Fibroblast of villous mesenchyme (primary cell): Measurements from ENCODE around the gene OOSP3. TPM values are rescaled to one million over a fixed set of nuclear protein-coding genes. Genes with fewer than 3 reads are reported as not detected.

Experiments used
- DNase-seq: peaks from one replicate; pipeline ENCODE4 v3.0.0-alpha.2; 2010; ENCODE audit warnings: low read depth
- H3K4me3 ChIP-seq: 2 replicates; pipeline ENCODE4 v1.5.1; 2011; ENCODE audit warnings: low read depth, mild to moderate bottlenecking, low read length
- total RNA-seq: library from RNA; depleted of rRNA; stranded (reverse); fragments of >200 nt; gene quantifications from 2 replicates; pipeline ENCODE4 v1.2.3, GENCODE V29; 2012
- TF ChIP-seq, protein P1 (sequence below): IDR thresholded peaks from 2 replicates; pipeline ENCODE4 v1.5.1; 2012; ENCODE audit warnings: low read depth, mild to moderate bottlenecking, low read length; ENCODE audit not compliant: insufficient read depth

The OOSP3 gene
- total RNA-seq, 1 donor, result not detected

DNA sequence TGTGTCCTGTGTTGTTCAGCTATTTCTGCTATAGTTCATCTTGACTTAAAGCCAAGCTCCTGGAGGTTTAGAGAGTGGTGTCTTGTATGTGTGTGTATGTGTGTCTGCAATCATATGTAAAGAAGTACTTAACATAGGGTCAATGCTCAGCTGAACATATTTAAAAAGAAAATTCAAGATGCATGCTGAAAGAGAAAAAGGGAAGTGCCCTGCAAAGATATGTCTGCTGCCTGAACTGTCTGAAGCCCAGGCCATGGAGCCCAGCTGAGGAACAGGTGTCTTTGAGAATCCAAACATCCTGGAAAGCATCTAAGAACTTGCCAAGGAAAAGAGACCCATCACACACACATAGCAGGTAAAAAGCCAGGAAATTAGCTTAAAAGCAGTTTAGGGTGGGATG lies 18.9 kb upstream of the OOSP3 start:
- DNase-seq, result no peak
- TF ChIP-seq, protein P1, sequence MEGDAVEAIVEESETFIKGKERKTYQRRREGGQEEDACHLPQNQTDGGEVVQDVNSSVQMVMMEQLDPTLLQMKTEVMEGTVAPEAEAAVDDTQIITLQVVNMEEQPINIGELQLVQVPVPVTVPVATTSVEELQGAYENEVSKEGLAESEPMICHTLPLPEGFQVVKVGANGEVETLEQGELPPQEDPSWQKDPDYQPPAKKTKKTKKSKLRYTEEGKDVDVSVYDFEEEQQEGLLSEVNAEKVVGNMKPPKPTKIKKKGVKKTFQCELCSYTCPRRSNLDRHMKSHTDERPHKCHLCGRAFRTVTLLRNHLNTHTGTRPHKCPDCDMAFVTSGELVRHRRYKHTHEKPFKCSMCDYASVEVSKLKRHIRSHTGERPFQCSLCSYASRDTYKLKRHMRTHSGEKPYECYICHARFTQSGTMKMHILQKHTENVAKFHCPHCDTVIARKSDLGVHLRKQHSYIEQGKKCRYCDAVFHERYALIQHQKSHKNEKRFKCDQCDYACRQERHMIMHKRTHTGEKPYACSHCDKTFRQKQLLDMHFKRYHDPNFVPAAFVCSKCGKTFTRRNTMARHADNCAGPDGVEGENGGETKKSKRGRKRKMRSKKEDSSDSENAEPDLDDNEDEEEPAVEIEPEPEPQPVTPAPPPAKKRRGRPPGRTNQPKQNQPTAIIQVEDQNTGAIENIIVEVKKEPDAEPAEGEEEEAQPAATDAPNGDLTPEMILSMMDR, result no peak
- no peak overlapping the region for H3K4me3 ChIP-seq

DNA sequence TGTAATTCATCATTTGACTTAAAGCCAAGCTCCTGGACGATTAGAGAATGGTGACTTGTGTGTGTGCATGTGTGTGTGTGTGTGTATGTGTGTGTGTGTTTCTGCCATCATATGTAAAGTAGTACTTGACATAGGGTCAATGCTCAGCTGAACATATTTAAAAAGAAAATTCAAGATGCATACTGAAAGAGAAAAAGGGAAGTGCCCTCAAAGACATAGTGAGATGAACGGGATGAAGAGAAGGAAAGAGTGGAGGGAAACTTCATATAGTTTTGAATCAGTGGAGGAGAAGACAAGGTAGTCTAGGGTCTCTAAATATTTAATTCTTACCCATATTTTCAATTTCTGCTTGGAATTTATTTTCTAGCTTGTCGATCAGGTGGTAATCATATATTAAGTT lies 16.3 kb upstream of the OOSP3 start:
- no peak overlapping the region for H3K4me3 ChIP-seq

DNA sequence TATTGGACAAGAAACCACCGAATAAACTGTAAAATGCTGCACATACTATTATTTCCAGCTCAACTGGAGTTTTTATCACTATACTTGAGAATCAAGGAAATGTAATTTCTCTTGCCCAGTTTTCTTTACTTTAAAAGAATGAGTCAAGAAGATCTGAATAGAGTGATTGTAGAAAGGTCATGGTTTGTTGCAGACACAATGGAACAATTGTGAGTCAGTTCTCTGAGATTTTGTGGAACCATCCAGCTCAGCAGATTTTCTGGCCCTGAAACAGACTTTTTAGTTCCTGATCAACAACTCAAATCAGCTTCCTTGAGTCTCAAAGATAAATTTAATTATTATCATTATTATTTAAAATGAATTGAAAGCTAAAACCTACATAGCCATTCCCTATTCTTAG lies 13.6 kb upstream of the OOSP3 start:
- no peak overlapping the region for H3K4me3 ChIP-seq
- TF ChIP-seq, protein P1, result no peak
- DNase-seq, result no peak

More for the DNA sequence above, 16.3 kb upstream of the OOSP3 start:
- TF ChIP-seq, protein P1, result no peak
- DNase-seq, result no peak

DNA sequence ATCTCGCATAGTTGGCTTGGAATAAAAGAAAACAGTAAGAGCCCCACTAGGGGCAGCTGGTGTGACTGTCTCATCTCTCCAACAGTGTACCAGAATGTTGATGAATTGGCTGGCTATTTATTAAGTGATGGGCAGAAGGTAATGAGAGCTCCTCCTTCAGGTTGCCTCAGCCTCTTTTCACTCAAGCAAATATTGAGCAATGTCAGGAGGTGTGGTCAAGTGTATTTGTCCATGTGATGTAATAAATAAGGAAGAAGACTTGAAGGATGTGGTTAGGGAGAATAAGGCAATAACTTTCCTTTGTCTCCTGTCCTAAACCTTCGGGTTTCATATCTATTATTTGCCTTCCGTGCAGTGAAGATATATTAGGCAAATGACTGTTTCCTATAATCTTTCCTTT lies 12.2 kb upstream of the OOSP3 start, which contains the start of gene TCN1:
TCN1 (minus strand) TSS at position 91 of the 400 bp plus-strand sequence; CDS start at position 74, 17 bp downstream.
- H3K4me3 ChIP-seq, result no peak within 1 kb of the TSS
- TF ChIP-seq, protein P1, result no peak
- DNase-seq, result no peak

DNA sequence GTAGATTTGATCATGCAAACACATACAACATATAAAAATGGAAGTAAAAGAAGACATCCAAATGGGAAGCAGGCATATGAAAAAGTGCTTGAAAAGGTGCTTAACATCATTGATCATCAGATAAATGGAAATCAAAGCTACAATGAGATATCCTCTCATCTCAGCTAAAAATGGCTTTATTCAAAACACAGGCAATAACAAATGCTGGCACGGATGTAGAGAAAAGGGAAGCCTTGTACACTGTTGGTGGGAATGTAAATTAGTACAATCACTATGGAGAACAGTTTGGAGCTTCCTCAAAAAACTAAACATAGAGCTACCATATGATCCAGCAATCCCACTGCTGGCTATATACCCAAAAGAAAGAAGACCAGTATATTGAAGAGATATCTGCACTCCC lies 11.7 kb upstream of the OOSP3 start:
- no peak for DNase-seq
- TF ChIP-seq, protein P1, result no peak
- no peak overlapping the region for H3K4me3 ChIP-seq

DNA sequence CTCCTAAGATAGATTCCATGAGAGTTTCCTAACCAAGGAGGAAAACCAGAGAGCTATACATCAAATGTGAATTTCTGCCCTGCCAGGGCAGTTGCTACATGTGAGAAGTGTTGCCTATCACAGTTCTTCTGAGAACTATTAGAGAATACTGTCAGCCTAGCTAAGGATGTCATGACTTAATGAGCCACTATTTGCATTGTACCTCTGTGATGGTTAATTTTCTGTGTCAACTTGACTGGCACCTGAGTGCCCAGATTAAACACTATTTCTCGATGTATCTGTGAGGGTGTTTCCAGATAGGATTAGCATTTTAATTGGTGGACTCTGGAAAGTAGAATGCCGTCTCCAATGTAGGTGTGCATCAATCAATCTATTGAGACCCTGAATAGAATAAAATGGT lies 10.6 kb upstream of the OOSP3 start:
- H3K4me3 ChIP-seq, result no peak overlapping the region
- TF ChIP-seq, protein P1, result no peak
- DNase-seq, result no peak

DNA sequence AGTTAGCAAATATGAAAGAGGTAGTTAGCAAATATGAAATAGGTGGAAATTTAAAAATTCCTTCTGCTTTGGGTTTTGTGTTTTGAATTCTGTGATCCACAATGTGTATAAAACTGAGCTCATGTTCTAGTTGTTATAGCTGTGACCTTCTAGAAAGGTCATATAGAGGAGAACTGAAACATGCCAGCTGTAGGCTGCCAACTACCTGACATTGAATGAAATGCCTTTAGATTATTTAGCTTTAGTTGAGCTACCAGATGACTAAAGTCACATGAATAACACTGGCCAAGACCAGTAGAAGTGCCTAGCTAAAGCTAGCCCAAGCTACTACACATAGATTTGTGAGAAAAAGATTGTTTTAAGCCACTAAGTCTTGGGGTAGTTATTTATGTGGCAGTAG lies 6.5 kb upstream of the OOSP3 start:
- no peak for DNase-seq
- TF ChIP-seq, protein P1, result no peak
- H3K4me3 ChIP-seq, result no peak overlapping the region
